AG08396 (cell line): ENCODE data around the gene NKPD1.

ENCODE experiments used
- DNase-seq: peaks from one replicate; pipeline ENCODE4 v3.0.0; 2012; ENCODE audit warnings: low spot score, mixed read lengths

The NKPD1 gene

GRCh38 chr19:45153339-45154063 is 7.3 kb downstream of the NKPD1 start:
- DNase-seq = peak; percentile 80

DNA sequence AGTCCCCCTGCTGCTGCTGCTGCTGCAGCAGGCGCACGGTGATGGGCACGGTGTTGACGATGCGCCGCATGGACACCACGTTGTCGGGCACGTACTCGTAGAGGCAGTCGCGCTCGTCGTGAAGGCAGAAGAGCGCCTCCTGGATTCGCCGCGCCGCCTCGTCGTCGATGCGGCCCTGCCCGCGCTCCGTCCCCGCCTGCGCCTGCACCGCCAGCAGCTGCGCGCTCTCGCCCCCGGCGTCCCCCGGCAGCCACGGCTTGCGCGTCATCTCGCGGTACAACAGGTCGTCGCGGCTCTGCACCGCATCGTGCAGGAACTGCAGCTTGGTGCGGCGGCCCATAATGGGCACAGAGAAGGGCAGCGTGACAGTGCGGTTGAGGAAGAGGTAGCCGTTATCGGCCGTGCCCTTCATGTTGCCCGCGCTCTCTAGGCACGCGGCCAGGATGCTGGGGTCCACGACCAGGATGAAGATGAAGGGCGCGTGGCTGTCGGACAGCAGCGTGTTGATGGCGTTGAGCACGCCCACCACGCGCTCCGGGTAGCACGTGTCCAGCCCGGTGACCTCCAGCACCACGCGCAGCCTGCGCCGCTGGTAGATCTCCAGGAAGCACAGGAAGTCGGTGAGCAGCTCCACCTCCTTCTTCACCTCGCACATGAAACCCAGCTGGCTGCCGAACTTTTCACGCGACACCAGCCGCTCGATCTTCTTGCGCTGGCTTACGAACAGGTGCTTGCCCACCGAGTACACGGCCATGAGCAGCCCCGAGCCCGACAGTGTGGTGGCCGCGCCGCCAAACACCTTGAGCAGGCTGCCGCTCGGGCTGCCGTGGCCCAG is 8.1 kb downstream of the NKPD1 start:
- DNase-seq = peak; percentile 55

- peak; percentile 15 for DNase-seq
Observed at GRCh38 chr19:45151821-45152503, 8.8 kb downstream of the NKPD1 start.

GRCh38 chr19:45151320-45151719 is 9.5 kb downstream of the NKPD1 start:
- DNase-seq = no peak

- peak; percentile 20 for DNase-seq
Observed at GRCh38 chr19:45150751-45151281, 10.0 kb downstream of the NKPD1 start.

- DNase-seq = no peak
Observed at GRCh38 chr19:45150180-45150579, 10.6 kb downstream of the NKPD1 start.

DNA sequence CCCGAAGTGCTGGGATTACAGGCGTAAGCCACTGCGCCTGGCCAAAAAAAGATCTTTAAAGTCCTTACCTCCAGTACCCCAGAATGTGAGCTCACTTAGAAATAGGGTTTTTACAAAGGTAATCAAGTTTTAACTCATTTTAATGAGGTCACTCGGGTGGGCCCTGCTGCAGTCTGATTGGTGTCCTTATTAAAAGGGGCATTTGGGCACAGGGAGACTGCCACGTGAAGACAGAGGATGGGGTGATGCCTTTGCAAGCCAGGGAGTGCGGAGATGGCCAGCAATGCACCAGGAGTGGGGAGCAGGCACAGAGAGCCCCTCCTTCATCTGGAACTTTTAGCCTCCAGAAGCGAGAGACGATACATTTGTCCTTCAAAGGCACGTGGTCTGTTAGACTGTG is 11.7 kb downstream of the NKPD1 start:
- no peak for DNase-seq

- DNase-seq = no peak
Observed at GRCh38 chr19:45147835-45148676, 12.7 kb downstream of the NKPD1 start.

- no peak for DNase-seq
Observed at GRCh38 chr19:45146741-45147205, 14.0 kb downstream of the NKPD1 start.

DNA sequence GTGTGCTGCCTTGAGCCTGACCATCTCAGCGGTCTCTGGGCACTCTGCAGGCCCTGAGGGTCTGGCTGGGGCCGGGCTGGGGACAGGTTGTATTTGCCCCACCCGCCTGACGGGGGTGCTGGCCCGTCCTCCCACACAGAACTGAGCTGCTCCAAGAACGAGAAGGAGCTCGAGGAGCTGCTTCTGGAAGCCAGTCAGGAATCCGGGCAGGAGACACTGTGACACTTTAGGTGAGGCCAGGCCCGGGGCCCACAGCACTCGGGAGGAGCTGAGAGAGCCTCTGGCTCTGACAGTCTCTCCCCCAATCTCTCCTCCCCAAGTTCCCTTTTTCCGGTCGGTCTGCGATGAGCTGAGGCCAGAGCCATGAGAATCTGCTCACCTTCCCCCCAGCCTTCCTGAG is 14.5 kb downstream of the NKPD1 start:
- DNase-seq = no peak

DNA sequence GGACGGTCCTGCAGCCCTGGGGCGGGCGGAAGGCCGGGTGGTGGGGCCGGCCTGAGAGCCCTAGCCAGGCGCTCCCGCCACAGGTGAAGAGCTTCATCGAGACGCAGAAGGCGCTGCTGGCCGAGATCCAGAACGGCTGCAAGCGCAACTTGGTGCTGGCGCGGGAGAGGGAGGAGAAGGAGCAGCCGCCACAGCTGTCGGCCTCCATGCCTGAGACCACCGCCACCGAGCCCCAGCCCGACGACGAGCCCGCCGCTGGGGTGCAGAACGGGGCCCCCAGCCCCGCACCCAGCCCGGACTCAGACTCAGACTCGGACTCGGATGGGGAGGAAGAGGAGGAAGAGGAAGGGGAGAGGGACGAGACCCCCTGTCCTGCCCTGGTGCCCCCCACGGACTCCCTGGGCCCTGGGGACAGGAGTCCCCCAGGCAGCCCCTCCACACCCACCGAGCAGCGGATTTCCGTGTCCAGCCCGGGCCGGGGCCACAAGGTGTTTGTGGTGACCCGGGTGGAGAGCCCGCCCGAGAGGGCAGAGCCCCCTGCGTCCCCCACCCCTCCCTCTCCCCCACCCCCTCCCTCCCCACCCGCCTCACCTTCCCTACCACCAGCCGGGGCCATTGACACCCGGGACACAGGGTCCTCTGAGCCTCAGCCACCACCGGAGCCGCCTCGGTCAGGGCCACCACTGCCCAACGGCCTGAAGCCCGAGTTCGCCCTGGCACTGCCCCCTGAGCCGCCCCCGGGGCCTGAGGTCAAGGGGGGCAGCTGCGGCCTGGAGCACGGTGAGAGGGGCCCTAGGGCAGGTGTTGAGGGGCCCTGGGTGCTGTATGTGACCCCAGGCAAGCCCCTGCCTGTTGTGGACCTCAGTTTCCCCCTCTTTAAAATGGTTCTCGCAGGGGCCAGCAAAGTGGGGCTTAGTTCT is 15.3 kb downstream of the NKPD1 start:
- no peak for DNase-seq

DNA sequence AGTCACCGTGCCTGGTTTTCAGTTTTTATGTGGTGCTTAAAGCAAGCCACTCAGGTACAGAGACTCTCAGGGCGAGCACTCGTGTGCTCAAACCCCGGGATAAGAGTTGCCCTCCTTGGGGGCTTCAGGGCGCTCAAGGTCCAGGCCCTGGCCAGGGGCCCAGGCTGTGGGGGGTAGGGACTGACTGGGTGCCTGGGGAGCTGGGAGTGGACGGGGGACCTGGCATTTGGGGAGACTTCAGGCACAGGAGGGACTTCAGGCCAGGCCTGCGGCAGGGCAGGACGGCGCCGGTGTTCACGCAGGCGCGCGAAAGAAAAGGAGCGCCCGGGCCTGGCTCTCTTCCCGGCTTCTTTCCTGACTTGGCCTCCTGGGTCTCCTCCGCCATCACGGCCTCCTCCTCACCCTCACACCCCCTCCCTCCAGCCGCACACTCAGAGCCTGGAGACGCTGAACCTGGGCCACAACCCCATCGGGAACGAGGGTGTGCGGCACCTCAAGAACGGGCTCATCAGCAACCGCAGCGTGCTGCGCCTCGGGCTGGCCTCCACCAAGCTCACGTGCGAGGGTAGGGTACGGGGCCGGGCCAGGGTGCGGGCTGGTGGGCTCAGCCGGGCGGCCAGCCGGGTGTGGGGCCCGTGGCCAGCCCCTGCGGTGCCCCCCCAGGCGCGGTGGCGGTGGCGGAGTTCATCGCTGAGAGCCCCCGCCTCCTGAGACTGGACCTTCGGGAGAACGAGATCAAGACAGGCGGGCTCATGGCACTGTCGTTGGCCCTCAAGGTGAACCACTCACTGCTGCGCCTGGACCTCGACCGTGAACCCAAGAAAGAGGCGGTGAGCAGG is 16.1 kb downstream of the NKPD1 start:
- DNase-seq = no peak

DNA sequence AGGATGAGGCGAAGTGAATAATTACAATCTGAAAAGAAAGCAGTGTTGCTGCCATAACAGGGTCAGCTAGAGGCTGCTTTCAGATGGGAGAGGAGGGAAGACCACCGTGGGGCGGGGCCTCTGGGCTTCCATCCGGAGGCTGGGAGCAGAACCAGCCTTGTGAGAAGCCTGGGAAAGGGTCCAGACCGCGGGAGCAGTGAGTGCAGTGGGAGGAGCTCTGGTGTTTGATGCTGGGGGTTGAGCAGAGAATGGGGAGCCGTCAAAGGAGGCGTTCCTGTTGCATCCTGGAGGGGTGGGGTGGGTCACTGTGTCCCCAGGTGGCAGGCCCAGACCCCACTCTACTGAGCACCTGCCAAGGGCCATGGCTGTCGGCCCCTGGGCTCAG is 18.1 kb downstream of the NKPD1 start:
- DNase-seq = no peak

DNA sequence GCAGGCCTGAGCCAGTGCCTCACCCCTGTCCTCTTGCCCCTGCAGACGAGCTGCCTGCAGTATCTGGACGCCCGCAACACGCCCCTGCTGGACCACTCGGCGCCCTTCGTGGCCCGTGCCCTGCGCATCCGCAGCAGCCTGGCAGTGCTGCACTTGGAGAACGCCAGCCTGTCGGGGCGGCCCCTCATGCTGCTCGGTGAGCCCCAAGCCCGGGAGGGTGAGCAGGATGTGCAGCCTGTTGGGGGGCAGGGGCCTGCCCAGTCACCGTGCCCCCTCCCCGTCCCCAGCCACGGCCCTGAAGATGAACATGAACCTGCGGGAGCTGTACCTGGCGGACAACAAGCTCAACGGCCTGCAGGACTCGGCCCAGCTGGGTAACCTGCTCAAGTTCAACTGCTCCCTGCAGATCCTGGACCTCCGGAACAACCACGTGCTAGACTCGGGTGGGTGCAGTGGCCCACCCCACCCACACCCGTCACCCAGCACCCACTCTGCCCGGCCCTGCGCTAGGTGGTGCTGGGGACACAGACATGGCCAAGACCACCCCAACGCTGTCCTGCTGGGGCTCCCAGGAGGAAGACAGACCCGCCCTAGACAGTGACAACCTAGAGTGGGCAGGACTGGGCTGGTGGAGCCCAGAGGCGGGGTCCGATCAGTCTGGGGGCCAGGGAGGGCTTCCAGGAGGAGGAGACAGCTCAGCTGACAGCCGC is 18.6 kb downstream of the NKPD1 start:
- DNase-seq = no peak

GRCh38 chr19:45141203-45141900 is 19.4 kb downstream of the NKPD1 start:
- no peak for DNase-seq

GRCh38 chr19:45140533-45140932 is 20.2 kb downstream of the NKPD1 start:
- DNase-seq = no peak

DNA sequence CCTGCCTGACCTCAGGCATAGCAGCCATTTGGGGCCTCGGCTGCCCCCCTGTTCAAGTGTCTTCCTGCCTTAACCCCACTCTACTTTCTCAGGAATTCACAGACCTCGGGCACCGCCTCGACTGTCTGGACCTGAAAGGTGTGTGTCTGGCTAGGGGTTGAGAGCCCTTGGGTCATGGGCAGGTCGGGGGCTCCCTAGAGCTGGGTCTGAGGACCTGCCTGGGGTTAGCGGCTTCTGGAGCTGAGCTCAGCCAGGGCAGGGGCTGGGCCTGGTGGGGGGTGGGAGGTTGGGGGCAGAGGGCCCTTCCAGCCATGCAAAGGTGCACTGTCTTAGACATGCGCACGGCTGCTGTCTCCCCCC is 20.7 kb downstream of the NKPD1 start:
- no peak for DNase-seq
